H1 (cell line): Measurements from ENCODE around the gene TIMMDC1. TPM values are rescaled to one million over a fixed set of nuclear protein-coding genes. Genes with fewer than 3 reads are reported as not detected.

Experiments used
- CTCF ChIA-PET: fragments of 300-600 bp; sonication (Branson Sonifier 250); formaldehyde crosslinking; loops from one replicate; lab custom pipeline; 2021; ENCODE audit not compliant: partially characterized antibody; lab: Charles Lee
- POLR2A ChIA-PET: fragments of 300-600 bp; sonication (Branson Sonifier 250); formaldehyde crosslinking; loops from one replicate; lab custom pipeline; 2021; ENCODE audit warnings: inconsistent platforms; ENCODE audit not compliant: partially characterized antibody; lab: Charles Lee
- DNase-seq, 2 experiments: peaks; one replicate each; pipeline versions ENCODE4 v3.0.0 to v3.0.0-alpha.2; 2010 to 2022; ENCODE audit warnings: low spot score in 2 of 2, low read depth in 1 of 2, mixed read lengths in 1 of 2
- FAIRE-seq: peaks from 2 replicates; lab custom pipeline; 2011; peaks lifted over from hg19 to GRCh38; lab: Jason Lieb, UNC
- H2AFZ ChIP-seq: 2 replicates; pipeline ENCODE4 v1.8.1; 2012; ENCODE audit warnings: low read length, inconsistent platforms
- H2AK5ac ChIP-seq: 2 replicates; pipeline ENCODE4 v1.6.1; 2013; ENCODE audit warnings: low read depth, low read length
- H2BK120ac ChIP-seq: replicated peaks from 2 replicates; pipeline ENCODE3; 2013; ENCODE audit warnings: low read depth, low read length, inconsistent platforms
- H2BK12ac ChIP-seq: 2 replicates; pipeline ENCODE4 v1.6.1; 2013; ENCODE audit warnings: low read depth, low read length
- H2BK15ac ChIP-seq: 2 replicates; pipeline ENCODE4 v1.6.1; 2013; ENCODE audit warnings: low read length
- H2BK20ac ChIP-seq: 2 replicates; pipeline ENCODE4 v1.6.1; 2013; ENCODE audit warnings: low read length
- H2BK5ac ChIP-seq: 2 replicates; pipeline ENCODE4 v1.6.1; 2013; ENCODE audit warnings: low read depth, low read length
- H3K14ac ChIP-seq: 2 replicates; pipeline ENCODE4 v1.6.1; 2013; ENCODE audit warnings: inconsistent platforms; ENCODE audit not compliant: insufficient read length
- H3K18ac ChIP-seq: 2 replicates; pipeline ENCODE4 v1.6.1; 2013; ENCODE audit warnings: low read length; ENCODE audit errors: extremely low read depth
- H3K23ac ChIP-seq: 2 replicates; pipeline ENCODE4 v1.6.1; 2013; ENCODE audit warnings: inconsistent platforms; ENCODE audit not compliant: insufficient read length
- H3K23me2 ChIP-seq: 2 replicates; pipeline ENCODE4 v1.6.1; 2013; ENCODE audit warnings: low read depth, low read length
- H3K27ac ChIP-seq: 2 replicates; pipeline ENCODE4 v1.6.1; 2011; ENCODE audit warnings: low read depth, low read length, inconsistent platforms
- H3K27me3 ChIP-seq, 4 experiments: replicated peaks in 1 of 4; 1 replicate in 1 of 4; 2 replicates in 3 of 4; pipeline versions ENCODE4 v1.6.1 to v1.8.1; 2011 to 2013; ENCODE audit warnings: low read length in 3 of 4, mild to moderate bottlenecking in 3 of 4, inconsistent platforms in 2 of 4, mixed read lengths in 2 of 4, moderate library complexity in 1 of 4; ENCODE audit not compliant: control insufficient read depth in 3 of 4, insufficient read depth in 3 of 4; ENCODE audit errors: extremely low read depth in 1 of 4
- H3K36me3 ChIP-seq, 4 experiments: 2 replicates each; pipeline versions ENCODE4 v1.6.1 to v1.8.1; 2011 to 2013; ENCODE audit warnings: mild to moderate bottlenecking in 4 of 4, low read length in 3 of 4, moderate library complexity in 2 of 4, control low read depth in 1 of 4, inconsistent platforms in 1 of 4; ENCODE audit not compliant: insufficient read depth in 4 of 4, control insufficient read depth in 2 of 4
- H3K4ac ChIP-seq: replicated peaks from 2 replicates; pipeline ENCODE3; 2013; ENCODE audit warnings: low read length, low read depth, mixed read lengths, inconsistent platforms; ENCODE audit not compliant: insufficient read length
- H3K4me1 ChIP-seq, 4 experiments: replicated peaks in 1 of 4; 1 replicate in 1 of 4; 2 replicates in 3 of 4; pipeline versions ENCODE4 v1.6.1 to v1.8.1; 2011 to 2013; ENCODE audit warnings: low read length in 3 of 4, inconsistent platforms in 2 of 4, mixed read lengths in 1 of 4; ENCODE audit not compliant: insufficient read depth in 4 of 4, control insufficient read depth in 3 of 4
- H3K4me2 ChIP-seq, 2 experiments: 2 replicates each; pipeline versions ENCODE4 v1.6.1 to v1.8.1; 2011 to 2013; ENCODE audit warnings: low read depth in 2 of 2, low read length in 2 of 2, control low read depth in 1 of 2, inconsistent platforms in 1 of 2, mild to moderate bottlenecking in 1 of 2; ENCODE audit not compliant: insufficient read depth in 1 of 2
- H3K4me3 ChIP-seq, 4 experiments: fragments of 200-600, 300-600 bp in 1 of 4; sonication (generic), shearing (Covaris generic), sonication (Bioruptor Twin) in 1 of 4; 2 replicates each; pipeline versions ENCODE4 v1.5.1 to v1.8.1; 2011 to 2016; ENCODE audit warnings: low read length in 4 of 4, low read depth in 3 of 4, control low read depth in 2 of 4, inconsistent platforms in 2 of 4, mild to moderate bottlenecking in 2 of 4, mixed read lengths in 1 of 4, moderate library complexity in 1 of 4; ENCODE audit not compliant: insufficient read depth in 2 of 4; ENCODE audit errors: extremely low read depth in 1 of 4
- H3K56ac ChIP-seq: replicated peaks from 2 replicates; pipeline ENCODE3; 2013; ENCODE audit warnings: low read depth, mild to moderate bottlenecking, mixed read lengths, low read length, inconsistent platforms; ENCODE audit not compliant: insufficient read length
- H3K79me1 ChIP-seq: 2 replicates; pipeline ENCODE4 v1.6.1; 2013; ENCODE audit warnings: low read depth, low read length, control low read depth
- H3K79me2 ChIP-seq, 2 experiments: 2 replicates each; pipeline versions ENCODE4 v1.6.1 to v1.8.1; 2012 to 2013; ENCODE audit warnings: low read length in 2 of 2, mild to moderate bottlenecking in 2 of 2, inconsistent platforms in 1 of 2; ENCODE audit not compliant: insufficient read depth in 2 of 2, control insufficient read depth in 1 of 2
- H3K9ac ChIP-seq, 4 experiments: replicated peaks in 1 of 4; 1 replicate in 1 of 4; 2 replicates in 3 of 4; pipeline versions ENCODE4 v1.6.1 to v1.8.1; 2011 to 2013; ENCODE audit warnings: low read depth in 3 of 4, low read length in 3 of 4, control low read depth in 2 of 4, mild to moderate bottlenecking in 2 of 4, moderate library complexity in 2 of 4, inconsistent platforms in 1 of 4; ENCODE audit errors: extremely low read depth in 1 of 4
- H3K9me3 ChIP-seq, 2 experiments: 2 replicates each; pipeline versions ENCODE4 v1.6.1 to v1.8.1; 2012 to 2013; ENCODE audit warnings: mild to moderate bottlenecking in 2 of 2, moderate library complexity in 2 of 2, control low read depth in 1 of 2, inconsistent platforms in 1 of 2, low read depth in 1 of 2, low read length in 1 of 2, mixed read lengths in 1 of 2; ENCODE audit not compliant: insufficient read depth in 2 of 2
- H4K20me1 ChIP-seq, 2 experiments: replicated peaks in 1 of 2; 2 replicates each; pipeline versions ENCODE3 to v1.8.1; 2011 to 2013; ENCODE audit warnings: inconsistent platforms in 2 of 2, low read length in 2 of 2, mild to moderate bottlenecking in 1 of 2; ENCODE audit not compliant: insufficient read depth in 2 of 2, control insufficient read depth in 1 of 2
- H4K5ac ChIP-seq: 2 replicates; pipeline ENCODE4 v1.6.1; 2013; ENCODE audit warnings: low read length, low read depth, mixed read lengths, inconsistent platforms; ENCODE audit not compliant: insufficient read length
- H4K8ac ChIP-seq: 2 replicates; pipeline ENCODE4 v1.8.0; 2013; ENCODE audit warnings: mild to moderate bottlenecking, moderate library complexity, low read length, inconsistent platforms; ENCODE audit not compliant: insufficient read depth; ENCODE audit errors: extremely low read depth
- H4K91ac ChIP-seq: replicated peaks from 2 replicates; pipeline ENCODE3; 2013; ENCODE audit warnings: low read length, mixed read lengths, inconsistent platforms; ENCODE audit not compliant: insufficient read length
- CEBPB ChIP-seq: IDR thresholded peaks from 2 replicates; pipeline ENCODE4 v1.6.1; 2012; ENCODE audit warnings: low read depth, low read length
- CHD1 ChIP-seq: IDR thresholded peaks from 2 replicates; pipeline ENCODE4 v1.6.1; 2012; ENCODE audit warnings: low read depth, low read length, improper control_type of control experiment
- CREB1 ChIP-seq: IDR thresholded peaks from 2 replicates; pipeline ENCODE4 v1.6.1; 2012; ENCODE audit warnings: inconsistent platforms
- JUN ChIP-seq: IDR thresholded peaks from 2 replicates; pipeline ENCODE4 v1.6.1; 2011; ENCODE audit warnings: low read depth, mild to moderate bottlenecking, improper control_type of control experiment, low read length
- JUND ChIP-seq: IDR thresholded peaks from 2 replicates; pipeline ENCODE4 v1.6.1; 2011; ENCODE audit warnings: mild to moderate bottlenecking, improper control_type of control experiment, low read length
- NRF1 ChIP-seq: IDR thresholded peaks from 2 replicates; pipeline ENCODE4 v1.6.1; 2011; ENCODE audit warnings: mild to moderate bottlenecking, low read depth, low read length, improper control_type of control experiment
- PHF8 ChIP-seq: fragments of 200-600 bp; sonication (generic); conservative IDR thresholded peaks from 2 replicates; pipeline ENCODE4 v1.7.1; 2012; ENCODE audit warnings: low read depth, mild to moderate bottlenecking, inconsistent platforms, low read length, moderate library complexity
- POLR2A ChIP-seq, 2 experiments: IDR thresholded peaks; 1 replicate in 1 of 2; 2 replicates in 1 of 2; pipeline ENCODE4 v1.6.1; 2011; ENCODE audit warnings: low read depth in 2 of 2, low read length in 2 of 2, mild to moderate bottlenecking in 2 of 2; ENCODE audit errors: control extremely low read depth in 1 of 2
- POU5F1 ChIP-seq: IDR thresholded peaks from 2 replicates; pipeline ENCODE4 v1.6.1; 2011; ENCODE audit warnings: low read depth, mild to moderate bottlenecking, low read length, moderate library complexity
- RFX5 ChIP-seq: IDR thresholded peaks from 2 replicates; pipeline ENCODE4 v1.6.1; 2011; ENCODE audit warnings: low read depth, low read length, improper control_type of control experiment, borderline replicate concordance
- RNF2 ChIP-seq: fragments of 200-900, 300-1000 bp; sonication (generic); IDR thresholded peaks from 2 replicates; pipeline ENCODE4 v1.7.1; 2016; ENCODE audit warnings: borderline replicate concordance, low read depth, mild to moderate bottlenecking, antibody characterized with exemption, low read length; ENCODE audit not compliant: poor library complexity, severe bottlenecking; ENCODE audit errors: missing control alignments
- SIRT6 ChIP-seq: IDR thresholded peaks from one replicate; pipeline ENCODE4 v1.7.1; 2012; ENCODE audit warnings: low read length, inconsistent platforms
- TCF12 ChIP-seq: IDR thresholded peaks from 2 replicates; pipeline ENCODE4 v1.6.1; 2011; ENCODE audit warnings: low read depth, mild to moderate bottlenecking, low read length
- TEAD4 ChIP-seq: IDR thresholded peaks from 2 replicates; pipeline ENCODE4 v1.6.1; 2012; ENCODE audit warnings: low read depth, low read length, inconsistent platforms, mixed read lengths
- WGBS, 2 experiments: shearing (Covaris generic) in 1 of 2; methylation state at CpG; one replicate each; pipeline versions ENCODE4 v1.1.6 to v1.1.7; 2013 to 2015; ENCODE audit warnings: low lambda C conversion rate in 2 of 2, mixed read lengths in 2 of 2, inconsistent platforms in 1 of 2, low coverage in 1 of 2, missing lambda C conversion rate in 1 of 2; ENCODE audit not compliant: insufficient replicate concordance in 2 of 2, insufficient coverage in 1 of 2, insufficient read length in 1 of 2; ENCODE audit errors: extremely low coverage in 1 of 2, missing lambda C conversion rate in 1 of 2; 5-methylcytosine and 5-hydroxymethylcytosine counted together
- polyA plus RNA-seq, 7 experiments: library from polyadenylated mRNA; depleted of rRNA in 3 of 7; stranded (reverse) in 5 of 7; unstranded in 2 of 7; fragments of >200 nt in 5 of 7; fragments of 200-250 nt in 2 of 7; gene quantifications; 1 replicate in 5 of 7; 2 replicates in 1 of 7; 4 replicates in 1 of 7; pipeline versions ENCODE4 v1.2.1 to v1.2.3, GENCODE V29; 2011 to 2013; ENCODE audit warnings: missing spikeins in 2 of 7, mixed read lengths in 2 of 7
- total RNA-seq: library from RNA; stranded (reverse); fragmentation: NEBNext Ultra II Directional; extraction: Animal tissue kit (Norgen Biotek cat#: 25700); gene quantifications from 2 replicates; pipeline ENCODE4 v1.2.1, GENCODE V29; 2021

Gene TIMMDC1
- total and polyA plus RNA-seq, 2 of the 8 experiments (the other 6 are each of a cell fraction or from before 2014, with no cell fraction given), result 80.7 to 128 TPM

- TF ChIP-seq NRF1, result no peak
- no peak for TF ChIP-seq CHD1
- TF ChIP-seq TCF12, result no peak
- TF ChIP-seq PHF8, result no peak
- no peak for TF ChIP-seq SIRT6
- TF ChIP-seq JUN, result no peak
- TF ChIP-seq CREB1, result no peak
- no peak for TF ChIP-seq RNF2
- TF ChIP-seq CEBPB, result no peak
- TF ChIP-seq JUND, result no peak
- no peak for TF ChIP-seq TEAD4
- TF ChIP-seq POU5F1, result no peak
- no peak for TF ChIP-seq RFX5
- no peak for TF ChIP-seq POLR2A (IDR thresholded peaks at IDR 0.05; ENCODE audit: control extremely low read depth in 1 of 2, low read depth in 2 of 2, low read length in 2 of 2)
- no peaks in the 10 kb centered on the region for H3K23me2 ChIP-seq
- 87% methylated on average over 5 of the region's 5 CpGs; no CpG with 5 or more reads in 1 of the 2 experiments for WGBS, 2 experiments
Measured at GRCh38 chr3:119570229-119570628, 71.9 kb downstream of the TIMMDC1 start.

More at GRCh38 chr3:119570229-119570628, 71.9 kb downstream of the TIMMDC1 start:
- ChIA-PET POLR2A (no interaction called here), CTCF (interaction anchor here (1.3 kb wide), 1 partner anchor 17 kb away, joined by 3 read pairs; no protein-coding TSS in a partner anchor)
- no peaks in the 10 kb centered on the region for H3K79me1 ChIP-seq
- no peak overlapping the region for H4K8ac ChIP-seq
- H3K36me3 ChIP-seq, result no peaks in the 10 kb centered on the region
- no peaks in the 10 kb centered on the region for H3K27me3 ChIP-seq
- H2BK120ac ChIP-seq, result no peak overlapping the region
- H3K4ac ChIP-seq, result no peak overlapping the region
- no peak overlapping the region for H3K14ac ChIP-seq
- H3K9ac ChIP-seq, result no peak overlapping the region
- H3K4me3 ChIP-seq, result no peak overlapping the region
- H3K4me1 ChIP-seq, result no peaks in the 10 kb centered on the region
- DNase-seq, result no peak
- no peaks in the 10 kb centered on the region for H4K20me1 ChIP-seq
- H2BK15ac ChIP-seq, result no peak overlapping the region
- H2BK12ac ChIP-seq, result no peak overlapping the region
- H4K5ac ChIP-seq, result no peak overlapping the region
- H2BK5ac ChIP-seq, result no peak overlapping the region
- no peak overlapping the region for H3K18ac ChIP-seq
- H3K23ac ChIP-seq, result no peak overlapping the region
- no peak overlapping the region for H4K91ac ChIP-seq
- H3K9me3 ChIP-seq, result no peaks in the 10 kb centered on the region
- H3K79me2 ChIP-seq, result no peaks in the 10 kb centered on the region
- H2BK20ac ChIP-seq, result no peak overlapping the region
- H3K27ac ChIP-seq, result no peak overlapping the region
- no peak overlapping the region for H3K4me2 ChIP-seq
- H2AK5ac ChIP-seq, result no peak overlapping the region
- H3K56ac ChIP-seq, result no peak overlapping the region
- no peak for FAIRE-seq
- H2AFZ ChIP-seq, result no peak overlapping the region
